Endothelial cell of umbilical vein (primary cell): ENCODE measurements around the gene BRD3. TPM values are rescaled to one million over a fixed set of nuclear protein-coding genes. Genes with fewer than 3 reads are reported as not detected.

Experiments
- BruUV-seq: library from RNA; stranded (reverse); fragments of 400-500 nt; replicated peaks from 2 replicates; lab custom pipeline; 2021; lab: Mats Ljungman, UMichigan
- CTCF ChIA-PET: fragments of 300-600, 350-600 bp; sonication (Branson Sonifier 250); formaldehyde crosslinking; loops from one replicate; lab custom pipeline; 2021; ENCODE audit warnings: antibody characterized with exemption, inconsistent platforms; lab: Charles Lee
- POLR2A ChIA-PET: fragments of 300-600, 350-600 bp; sonication (Branson Sonifier 250); formaldehyde crosslinking; loops from one replicate; lab custom pipeline; 2021; ENCODE audit warnings: antibody characterized with exemption, inconsistent platforms; lab: Charles Lee
- DNase-seq: peaks from one replicate; pipeline ENCODE4 v3.0.0-alpha.2; 2011; ENCODE audit warnings: low read depth, low spot score
- FAIRE-seq: peaks from 2 replicates; lab custom pipeline; 2011; peaks lifted over from hg19 to GRCh38; lab: Jason Lieb, UNC
- H2AFZ ChIP-seq: 2 replicates; pipeline ENCODE4 v1.6.0; 2012; ENCODE audit warnings: low read depth, low read length, control low read depth, inconsistent platforms
- H3K27ac ChIP-seq: 2 replicates; pipeline ENCODE4 v1.5.1; 2011; ENCODE audit warnings: low read depth, mild to moderate bottlenecking, control low read depth, low read length, moderate library complexity; ENCODE audit not compliant: insufficient read depth
- H3K27me3 ChIP-seq, 2 experiments: 2 replicates each; pipeline versions ENCODE4 v1.6.0 to v1.6.1; 2011; ENCODE audit warnings: low read length in 2 of 2, mixed read lengths in 1 of 2; ENCODE audit not compliant: control insufficient read depth in 2 of 2, insufficient read depth in 2 of 2
- H3K36me3 ChIP-seq, 2 experiments: 2 replicates in 1 of 2; 3 replicates in 1 of 2; pipeline ENCODE4 v1.5.1; 2011; ENCODE audit warnings: low read length in 2 of 2, mild to moderate bottlenecking in 1 of 2, moderate library complexity in 1 of 2; ENCODE audit not compliant: control insufficient read depth in 2 of 2, insufficient read depth in 2 of 2; ENCODE audit errors: extremely low read depth in 1 of 2
- H3K4me1 ChIP-seq: 3 replicates; pipeline ENCODE4 v1.5.1; 2011; ENCODE audit warnings: mild to moderate bottlenecking, low read length; ENCODE audit not compliant: control insufficient read depth, insufficient read depth; ENCODE audit errors: extremely low read depth
- H3K4me2 ChIP-seq: 2 replicates; pipeline ENCODE4 v1.6.1; 2011; ENCODE audit warnings: low read length, control low read depth, mixed read lengths; ENCODE audit not compliant: insufficient read depth
- H3K4me3 ChIP-seq, 3 experiments: fragments of 200-600 bp in 1 of 3; sonication (generic), shearing (Covaris generic) in 1 of 3; replicated peaks in 1 of 3; 2 replicates each; pipeline ENCODE4 v1.5.1; 2011 to 2016; ENCODE audit warnings: control low read depth in 3 of 3, low read length in 3 of 3, mild to moderate bottlenecking in 2 of 3, inconsistent platforms in 1 of 3, low read depth in 1 of 3, moderate library complexity in 1 of 3; ENCODE audit not compliant: insufficient read depth in 1 of 3
- H3K79me2 ChIP-seq: 2 replicates; pipeline ENCODE4 v1.6.0; 2012; ENCODE audit warnings: low read length, inconsistent platforms; ENCODE audit not compliant: control insufficient read depth, insufficient read depth
- H3K9ac ChIP-seq: replicated peaks from 2 replicates; pipeline ENCODE3; 2011; ENCODE audit warnings: low read length, control low read depth; ENCODE audit not compliant: insufficient read depth; ENCODE audit errors: extremely low read depth
- H3K9me1 ChIP-seq: replicated peaks from 3 replicates; pipeline ENCODE4 v1.6.0; 2011; ENCODE audit warnings: mild to moderate bottlenecking, low read length; ENCODE audit not compliant: control insufficient read depth, insufficient read depth; ENCODE audit errors: extremely low read depth
- H3K9me3 ChIP-seq: replicated peaks from 2 replicates; pipeline ENCODE4 v1.5.1; 2012; ENCODE audit warnings: low read length, inconsistent platforms; ENCODE audit not compliant: control insufficient read depth, insufficient read depth
- H4K20me1 ChIP-seq: replicated peaks from 2 replicates; pipeline ENCODE3; 2011; ENCODE audit warnings: mild to moderate bottlenecking, low read length; ENCODE audit not compliant: control insufficient read depth, insufficient read depth; ENCODE audit errors: extremely low read depth
- CTCF ChIP-seq, 2 donors: IDR thresholded peaks; 1 replicate in 1 of 2; 2 replicates in 1 of 2; pipeline ENCODE4 v1.5.1; 2011; ENCODE audit warnings: low read length in 2 of 2, mild to moderate bottlenecking in 2 of 2, moderate library complexity in 2 of 2, control low read depth in 1 of 2, inconsistent platforms in 1 of 2, low read depth in 1 of 2; ENCODE audit not compliant: insufficient read depth in 1 of 2; ENCODE audit errors: extremely low read depth in 1 of 2
- EZH2 ChIP-seq: IDR thresholded peaks from 2 replicates; pipeline ENCODE4 v1.6.1; 2012; ENCODE audit warnings: borderline replicate concordance, low read depth, mild to moderate bottlenecking, moderate library complexity, low read length, inconsistent platforms; ENCODE audit not compliant: severe bottlenecking
- FOS ChIP-seq: IDR thresholded peaks from 2 replicates; pipeline ENCODE4 v1.6.1; 2011; ENCODE audit warnings: mild to moderate bottlenecking, low read length, moderate library complexity, borderline replicate concordance; ENCODE audit not compliant: insufficient read depth
- GATA2 ChIP-seq: IDR thresholded peaks from 2 replicates; pipeline ENCODE4 v1.7.0; 2011; ENCODE audit warnings: low read depth, mild to moderate bottlenecking, moderate library complexity, mixed read lengths, low read length; ENCODE audit not compliant: insufficient read length, insufficient read depth
- JUN ChIP-seq: IDR thresholded peaks from 2 replicates; pipeline ENCODE4 v1.6.1; 2011; ENCODE audit warnings: borderline replicate concordance, low read depth; ENCODE audit not compliant: insufficient read length, insufficient read depth
- MYC ChIP-seq: IDR thresholded peaks from one replicate; pipeline ENCODE4 v1.6.1; 2011; ENCODE audit warnings: mild to moderate bottlenecking, low read depth, low read length
- POLR2A ChIP-seq: IDR thresholded peaks from 2 replicates; pipeline ENCODE4 v1.6.1; 2012; ENCODE audit warnings: low read depth, mild to moderate bottlenecking, control low read depth, low read length
- POLR2AphosphoS5 ChIP-seq: IDR thresholded peaks from 2 replicates; pipeline ENCODE4 v1.6.1; 2012; ENCODE audit warnings: low read depth, mild to moderate bottlenecking, control low read depth, low read length, moderate library complexity; ENCODE audit not compliant: insufficient read depth
- dilution Hi-C: fragments of 300-500 bp; cut with MboI; formaldehyde crosslinking; loops from one replicate; pipeline ENCODE4 v1.15.0; 2019; ENCODE audit warnings: low sequenced_read_pairs; ENCODE audit not compliant: extremely low pct_ligation_motif_present
- intact Hi-C: fragments of 100-400 bp; cut with micrococcal nuclease; formaldehyde crosslinking; loops from one replicate; pipeline ENCODE4 v1.10.0; 2022
- polyA plus RNA-seq, 4 experiments: library from polyadenylated mRNA; depleted of rRNA in 3 of 4; stranded (reverse) in 3 of 4; unstranded in 1 of 4; fragments of >200 nt; gene quantifications; 2 replicates each; pipeline versions ENCODE4 v1.2.1 to v1.2.3, GENCODE V29; 2011 to 2012; ENCODE audit warnings: missing spikeins in 1 of 4
- total RNA-seq: library from RNA; stranded (reverse); gene quantifications from 2 replicates; pipeline ENCODE4 v1.2.3, GENCODE V29; 2021
- TF ChIP-seq, protein P1 (sequence below): IDR thresholded peaks from 2 replicates; pipeline ENCODE4 v1.6.1; 2011; ENCODE audit not compliant: insufficient read depth, insufficient read length

The BRD3 gene
- total and polyA plus RNA-seq, 2 donors (not counting 3 experiments of a cell fraction or from before 2014, with no cell fraction given) = 10.5 to 47.1 TPM

- H3K79me2 ChIP-seq = peaks cover 79% of the 10 kb centered on the region
- no peak overlapping the region for H3K4me2 ChIP-seq
- TF ChIP-seq FOS (no peak), POLR2A (no peak), POLR2AphosphoS5 (no peak), EZH2 (no peak), GATA2 (no peak), JUN (no peak), MYC (no peak), CTCF (IDR thresholded peaks at IDR 0.05; ENCODE audit: extremely low read depth in 1 of 2, insufficient read depth in 1 of 2, low read depth in 1 of 2, low read length in 2 of 2) (no peak)
- TF ChIP-seq, protein P1, sequence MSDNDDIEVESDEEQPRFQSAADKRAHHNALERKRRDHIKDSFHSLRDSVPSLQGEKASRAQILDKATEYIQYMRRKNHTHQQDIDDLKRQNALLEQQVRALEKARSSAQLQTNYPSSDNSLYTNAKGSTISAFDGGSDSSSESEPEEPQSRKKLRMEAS = no peak
- no TSS peak for BruUV-seq
- H3K27ac ChIP-seq = no peak overlapping the region
- intact Hi-C loops = loop anchor here (10.0 kb wide), 1 partner anchor 382 kb away; no protein-coding TSS in a partner anchor
- no peak overlapping the region for H2AFZ ChIP-seq
- peaks cover 5% of the 10 kb centered on the region for H4K20me1 ChIP-seq
- H3K36me3 ChIP-seq = no peaks in the 10 kb centered on the region
- no peak overlapping the region for H3K4me3 ChIP-seq
- no peak overlapping the region for H3K9ac ChIP-seq
- ChIA-PET CTCF (no interaction called here), POLR2A (no interaction called here)
- H3K27me3 ChIP-seq = no peaks in the 10 kb centered on the region
- no peaks in the 10 kb centered on the region for H3K9me3 ChIP-seq
- H3K4me1 ChIP-seq = peaks cover 18% of the 10 kb centered on the region
- FAIRE-seq (no peak), DNase-seq (no peak)
- dilution Hi-C loops = no loop called here
- H3K9me1 ChIP-seq = no peaks in the 10 kb centered on the region
Measured at GRCh38 chr9:134063088-134063570, 4.7 kb downstream of the BRD3 start.
